GM19455 (cell line): Measurements from ENCODE around the gene GOLT1B.

Experiments used
- ATAC-seq: cut with Tn5 transposase; IDR thresholded peaks from one replicate; pipeline ENCODE4 v1.9.1; 2021; ENCODE audit not compliant: unreplicated experiment

The GOLT1B gene

DNA sequence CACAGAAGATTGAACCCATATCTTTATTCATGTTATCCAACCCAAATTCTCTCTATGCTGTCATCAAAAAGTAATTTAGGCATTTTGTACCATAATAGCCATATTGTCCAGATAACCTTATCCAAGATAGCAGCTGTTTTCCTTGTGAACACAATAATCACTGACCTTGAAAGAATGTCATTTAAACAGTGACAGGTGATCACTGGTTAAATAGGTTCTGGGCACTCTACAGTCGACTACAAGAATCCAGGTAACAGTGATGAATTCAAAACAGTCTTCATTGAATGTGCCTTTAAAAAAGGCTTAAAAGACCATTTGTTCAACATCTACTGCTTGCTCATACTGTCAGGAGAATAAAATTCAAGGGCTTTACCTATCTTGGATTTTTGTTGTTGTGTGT is 20.0 kb downstream of the GOLT1B start:
- ATAC-seq = no peak

DNA sequence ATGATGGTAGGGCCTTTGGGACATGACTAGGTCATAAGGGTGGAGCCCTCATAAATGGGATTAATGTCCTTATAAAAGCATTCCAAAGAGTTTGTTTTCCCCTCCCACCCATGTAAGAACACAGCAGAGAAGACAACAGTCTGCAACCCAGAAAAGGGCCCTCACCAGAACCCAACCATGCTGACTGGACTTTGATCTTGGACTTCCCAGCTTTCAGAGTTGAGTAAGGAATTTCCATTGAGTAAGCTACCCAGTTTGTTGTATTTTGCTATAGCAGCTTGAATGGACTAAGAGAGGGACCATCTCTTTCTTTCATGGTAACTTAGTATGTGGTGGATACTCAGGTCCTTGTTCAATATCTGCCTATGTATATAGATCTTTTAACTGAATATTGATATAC is 21.6 kb downstream of the GOLT1B start:
- ATAC-seq = no peak

- ATAC-seq = no peak
Measured at GRCh38 chr12:21526053-21526452, 24.5 kb downstream of the GOLT1B start, which contains the start of gene SPX. Gene SPX (plus strand): TSS chr12:21526296. CDS start chr12:21526473, 177 bp downstream.

- no peak for ATAC-seq
Measured at GRCh38 chr12:21526721-21527345, 25.2 kb downstream of the GOLT1B start.

DNA sequence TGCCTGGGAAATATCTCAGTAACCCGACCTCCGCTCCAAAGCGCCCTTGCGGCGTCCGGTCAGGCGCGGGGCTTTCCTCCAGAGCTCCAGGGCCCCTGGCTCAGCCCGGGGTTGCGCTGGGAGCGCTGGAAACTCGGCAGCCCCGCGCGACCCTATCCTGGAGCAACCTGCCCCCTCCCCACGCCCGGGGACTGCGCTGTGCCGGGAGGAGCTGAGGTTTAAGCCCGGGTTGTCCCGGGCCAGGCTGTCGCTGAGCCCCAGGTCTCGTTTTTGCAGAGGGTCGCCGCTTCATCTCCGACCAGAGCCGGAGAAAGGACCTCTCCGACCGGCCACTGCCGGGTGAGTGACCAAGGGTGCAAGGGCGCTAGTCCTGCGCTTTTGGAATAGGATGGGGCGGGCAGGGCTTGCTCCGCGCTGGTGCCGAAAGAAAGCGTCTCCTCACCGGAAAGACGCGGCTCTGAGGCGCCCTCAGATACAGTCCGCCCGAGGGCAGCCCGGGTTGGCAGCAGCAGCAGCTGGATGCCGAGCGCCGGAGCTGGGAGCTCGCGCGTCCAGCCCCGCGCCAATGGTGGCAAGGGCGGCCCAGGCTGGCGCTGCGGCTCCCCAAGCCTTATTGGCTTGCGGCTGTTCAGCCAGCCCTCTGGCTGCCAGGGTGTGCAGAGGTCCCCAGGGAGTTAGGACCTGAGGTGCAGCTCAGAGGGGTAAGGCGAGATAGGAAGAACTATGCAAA is 26.0 kb downstream of the GOLT1B start:
- peak; percentile 85 for ATAC-seq

- no peak for ATAC-seq
Measured at GRCh38 chr12:21528953-21529352, 27.4 kb downstream of the GOLT1B start.

DNA sequence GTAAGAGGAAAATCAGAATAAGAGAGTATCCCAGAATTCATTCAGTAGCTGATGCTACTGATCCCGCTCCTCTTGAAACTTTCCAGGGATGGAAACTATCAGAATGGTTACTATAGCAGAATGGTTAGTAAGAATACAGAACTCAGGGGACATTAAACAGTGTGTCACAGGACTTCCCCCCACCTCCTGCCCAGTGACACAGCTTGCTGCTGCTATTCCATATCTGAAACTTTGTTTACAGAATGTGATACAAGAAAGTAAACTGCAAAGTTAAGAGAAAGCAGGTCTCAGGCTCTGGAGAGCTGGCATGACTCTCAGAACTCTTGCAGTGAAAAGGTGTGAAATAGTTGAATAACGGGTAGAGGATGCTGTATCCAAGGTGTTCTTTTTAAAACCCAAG is 27.9 kb downstream of the GOLT1B start:
- no peak for ATAC-seq

- no peak for ATAC-seq
Measured at GRCh38 chr12:21538061-21538653, 36.6 kb downstream of the GOLT1B start.

DNA sequence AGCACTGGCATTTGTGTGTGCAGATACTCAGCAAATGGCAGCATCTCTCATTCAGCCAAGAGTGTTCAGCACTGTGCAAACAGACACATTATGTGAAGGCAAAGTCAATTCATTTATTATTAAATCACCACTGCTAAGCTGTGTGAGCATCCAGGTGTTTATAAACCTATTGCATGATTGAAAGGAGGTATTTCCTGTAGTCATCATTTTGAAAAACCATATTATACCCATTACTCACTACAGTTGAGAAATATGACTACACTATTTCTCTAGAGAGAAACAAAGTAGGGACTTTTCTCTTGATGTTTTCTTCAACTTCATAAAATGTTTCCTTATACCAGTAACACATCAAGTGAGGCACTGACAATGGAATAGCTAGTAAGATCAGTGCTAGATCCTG is 38.2 kb downstream of the GOLT1B start:
- ATAC-seq = no peak

- ATAC-seq = no peak
Measured at GRCh38 chr12:21541773-21542172, 40.2 kb downstream of the GOLT1B start.

GRCh38 chr12:21542403-21542802 is 40.8 kb downstream of the GOLT1B start:
- no peak for ATAC-seq

DNA sequence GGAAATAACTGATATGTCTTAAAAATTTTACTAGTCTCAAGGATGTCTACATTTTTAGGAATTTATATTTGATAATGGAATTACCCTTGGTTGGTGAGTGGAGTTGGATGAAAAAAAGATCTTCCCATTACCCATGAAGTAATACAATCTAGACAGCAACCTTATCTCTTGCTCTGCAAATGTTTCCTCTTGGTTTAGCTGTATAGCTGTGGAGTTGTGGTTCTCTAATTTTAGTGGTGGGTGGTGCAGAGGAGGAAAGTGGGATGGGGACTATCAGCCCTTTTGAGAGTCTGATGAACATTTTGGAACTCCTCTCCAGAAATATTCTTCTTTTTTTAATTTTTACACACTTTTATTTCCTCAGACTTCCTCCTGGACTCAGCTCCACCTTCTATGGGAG is 41.6 kb downstream of the GOLT1B start:
- no peak for ATAC-seq

DNA sequence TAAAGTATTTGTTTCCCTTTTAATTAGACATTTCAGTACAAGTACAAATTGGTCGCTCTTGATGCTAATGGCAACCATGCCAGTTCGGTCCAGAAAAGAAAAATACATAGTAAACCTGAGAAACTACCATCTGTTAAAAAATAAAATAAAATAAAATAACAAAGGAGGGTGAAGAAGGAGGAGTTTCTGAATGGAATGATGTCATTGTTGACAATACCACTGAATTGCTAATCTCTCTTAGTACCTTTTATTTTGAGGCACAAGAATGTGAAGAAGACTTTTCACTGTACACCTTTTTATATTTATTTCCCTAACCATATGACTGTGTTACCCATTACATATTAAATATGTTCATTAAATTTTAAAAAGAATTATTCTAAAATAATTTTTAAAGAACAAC is 44.0 kb downstream of the GOLT1B start:
- no peak for ATAC-seq

DNA sequence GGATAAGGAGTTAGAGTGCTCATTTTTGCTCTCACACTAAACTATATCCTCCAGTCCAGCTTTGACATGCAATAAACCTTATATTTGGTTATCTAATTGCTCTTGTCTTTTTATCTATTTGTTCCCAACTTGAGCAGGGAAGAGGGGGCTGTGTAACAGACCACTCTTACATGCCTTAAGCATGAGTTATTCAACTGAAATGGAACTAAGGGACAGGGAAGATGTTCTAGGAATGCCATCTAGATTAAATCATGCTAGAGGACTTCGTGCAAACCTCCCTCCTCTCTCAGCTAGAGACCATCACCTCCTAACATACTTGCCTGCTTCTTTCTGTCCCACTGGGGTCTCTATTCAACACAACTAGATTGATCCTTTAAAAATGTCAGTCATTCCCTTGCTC is 45.1 kb downstream of the GOLT1B start:
- no peak for ATAC-seq

DNA sequence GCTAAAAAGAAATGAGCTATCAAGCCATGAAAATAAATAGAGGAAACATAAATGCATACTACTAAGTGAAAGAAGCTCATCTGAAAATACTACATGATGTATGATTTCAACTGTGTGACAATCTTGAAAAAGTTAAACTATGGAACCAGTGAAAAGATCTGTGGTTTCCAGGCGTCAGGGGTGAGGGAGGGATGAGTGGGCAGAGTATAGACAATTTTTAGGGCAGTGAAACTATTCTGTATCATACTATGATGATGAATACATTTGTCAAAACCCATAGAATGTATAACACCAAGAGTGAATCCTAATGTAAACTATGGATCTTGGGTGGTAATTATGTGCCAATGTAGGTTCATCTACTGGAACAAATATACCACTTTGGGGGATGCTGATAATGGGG is 45.8 kb downstream of the GOLT1B start:
- ATAC-seq = no peak

DNA sequence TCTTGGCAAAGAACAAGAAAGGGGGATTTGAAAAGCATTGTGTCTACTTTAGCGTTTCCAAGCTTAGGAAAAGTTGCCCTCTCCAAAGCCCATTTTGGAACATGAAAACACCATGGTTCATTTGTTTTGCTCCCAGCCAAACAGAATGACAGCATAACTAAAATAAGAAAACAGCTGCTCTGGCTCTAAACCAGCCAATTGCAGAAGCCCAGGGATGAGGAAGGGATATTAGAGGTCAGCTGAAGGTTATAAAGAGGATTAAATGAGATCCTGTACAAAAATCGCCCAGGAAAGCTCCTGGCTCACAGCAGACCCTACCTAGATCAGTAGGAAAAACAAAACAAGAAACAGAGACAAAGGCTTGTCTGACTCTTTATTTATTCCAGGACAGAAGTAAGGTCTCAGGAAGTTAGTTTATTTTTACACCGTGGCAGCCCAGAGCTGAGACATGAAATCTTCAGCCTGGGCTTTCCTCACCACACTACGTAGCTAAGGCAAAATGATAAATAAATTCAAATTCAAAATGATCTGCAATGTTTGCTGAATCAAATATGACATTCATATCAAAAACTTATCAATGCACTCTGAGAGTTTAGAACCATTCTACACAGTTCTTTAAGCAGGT is 50.4 kb downstream of the GOLT1B start:
- ATAC-seq = no peak

- ATAC-seq = no peak
Measured at GRCh38 chr12:21552635-21553328, 51.2 kb downstream of the GOLT1B start.

DNA sequence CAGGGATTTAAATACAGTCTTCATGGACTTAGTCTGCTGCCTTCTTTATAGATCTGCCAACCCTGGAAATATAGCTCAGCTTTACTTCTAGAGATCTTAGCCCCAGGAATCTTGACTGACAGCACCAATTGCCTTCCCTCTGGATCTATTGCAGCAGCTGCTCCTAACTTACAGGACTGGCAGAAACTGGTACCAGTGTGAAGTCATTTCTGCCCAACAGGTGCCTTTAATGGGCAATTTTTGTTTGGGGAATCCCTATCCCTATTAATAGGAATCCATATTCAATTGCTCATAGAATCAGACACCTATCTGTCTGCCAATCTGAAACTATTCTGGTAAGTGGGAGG is 51.7 kb downstream of the GOLT1B start:
- no peak for ATAC-seq

DNA sequence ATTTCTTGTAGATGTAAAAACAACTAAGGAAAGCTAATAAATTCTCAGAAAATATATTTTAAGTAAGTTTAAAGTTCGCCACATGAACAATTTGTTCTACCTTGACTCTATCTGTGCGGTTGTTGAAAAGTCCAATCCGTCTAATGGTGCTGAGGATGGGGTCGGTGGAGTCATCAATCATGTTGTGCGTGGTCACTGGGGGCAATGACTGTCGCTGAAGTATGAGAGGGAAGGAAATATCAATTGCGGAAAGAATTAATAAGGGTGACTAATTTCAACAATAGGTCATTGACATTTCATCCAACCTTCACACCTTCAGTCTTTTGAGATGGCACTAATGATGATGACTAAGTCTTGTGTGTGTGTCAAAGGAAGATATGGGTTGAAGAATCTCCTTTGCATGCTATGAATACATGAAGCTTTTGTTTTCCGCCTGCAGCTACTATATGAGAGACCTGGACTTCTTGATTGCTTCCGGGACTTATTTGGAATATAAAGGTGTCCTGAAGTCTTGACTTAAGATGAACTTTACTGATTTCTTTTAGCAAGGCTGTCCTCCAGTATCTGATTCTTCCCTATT is 56.6 kb downstream of the GOLT1B start:
- no peak for ATAC-seq

DNA sequence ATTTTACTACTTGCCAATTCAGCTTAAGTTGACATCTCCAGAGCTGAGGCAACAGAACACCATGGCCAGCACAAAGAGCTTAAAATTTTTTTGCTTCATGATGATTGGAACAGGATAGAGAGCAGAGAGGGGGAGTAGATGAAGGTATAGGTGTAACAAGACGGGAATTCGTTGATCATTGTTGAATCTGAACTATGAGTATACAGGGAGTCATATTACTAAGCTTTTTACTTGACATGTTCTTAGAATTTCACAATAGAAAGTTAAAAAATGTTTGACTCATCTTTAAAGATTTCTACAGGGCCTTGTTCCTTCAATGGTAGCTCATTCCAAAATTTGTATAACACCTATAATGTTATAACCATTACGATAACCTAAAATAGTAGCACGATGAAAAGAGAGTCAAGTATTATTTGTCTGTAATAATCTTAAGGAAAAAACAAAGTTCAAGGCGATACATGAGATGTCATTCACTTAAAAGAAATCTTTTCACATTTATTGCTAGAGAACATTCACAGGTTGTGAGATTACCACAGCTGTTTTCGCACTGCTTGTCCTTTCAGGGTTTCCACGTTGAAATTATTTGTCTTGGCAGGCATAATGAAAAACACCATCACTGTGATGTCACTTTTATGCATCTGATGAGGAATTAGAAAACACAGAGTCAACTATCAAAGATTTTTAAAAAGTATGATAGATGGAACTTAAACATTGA is 58.4 kb downstream of the GOLT1B start:
- ATAC-seq = no peak
